Aorta (tissue), 5 donors: ENCODE measurements around the gene TSSK3. TPM values are rescaled to one million over a fixed set of nuclear protein-coding genes. Genes with fewer than 3 reads are reported as not detected.

Source experiments
- ATAC-seq: fragments of 200-7000 bp; cut with Tn5 transposase; one replicate; pipeline ENCODE4 v1.9.1; 2022; ENCODE audit warnings: moderate library complexity; ENCODE audit not compliant: low FRiP score
- DNase-seq, 2 donors: peaks; one replicate each; pipeline ENCODE4 v3.0.0-alpha.2; 2020
- H3K27ac ChIP-seq, 2 donors: one replicate each; pipeline ENCODE4 v1.5.1; 2013; ENCODE audit warnings: low read length in 2 of 2, mild to moderate bottlenecking in 2 of 2, moderate library complexity in 2 of 2, control low read depth in 1 of 2, inconsistent platforms in 1 of 2, low read depth in 1 of 2
- H3K27me3 ChIP-seq, 2 donors: one replicate each; pipeline ENCODE4 v1.6.1; 2013; ENCODE audit warnings: control low read depth in 1 of 2, low read length in 1 of 2, mild to moderate bottlenecking in 1 of 2, moderate library complexity in 1 of 2; ENCODE audit not compliant: insufficient read depth in 2 of 2, control insufficient read depth in 1 of 2
- H3K36me3 ChIP-seq, 2 donors: one replicate each; pipeline ENCODE4 v1.6.1; 2013; ENCODE audit warnings: control low read depth in 1 of 2, low read length in 1 of 2, mild to moderate bottlenecking in 1 of 2; ENCODE audit not compliant: insufficient read depth in 2 of 2, control insufficient read depth in 1 of 2
- H3K4me1 ChIP-seq, 2 donors: one replicate each; pipeline ENCODE4 v1.6.1; 2013; ENCODE audit warnings: low read length in 2 of 2, control low read depth in 1 of 2, mild to moderate bottlenecking in 1 of 2, moderate library complexity in 1 of 2; ENCODE audit not compliant: insufficient read depth in 2 of 2, control insufficient read depth in 1 of 2
- H3K4me3 ChIP-seq, 2 donors: one replicate each; pipeline ENCODE4 v1.5.1; 2013; ENCODE audit warnings: low read length in 2 of 2, control low read depth in 1 of 2, mild to moderate bottlenecking in 1 of 2
- H3K9me3 ChIP-seq: one replicate; pipeline ENCODE4 v1.6.1; 2013; ENCODE audit warnings: mild to moderate bottlenecking, low read length; ENCODE audit not compliant: control insufficient read depth
- WGBS, 2 donors: extraction: QIAGEN DNeasy Blood & Tissue Kit; methylation state at CpG; one replicate each; pipeline ENCODE4 v1.1.7; 2013; 5-methylcytosine and 5-hydroxymethylcytosine counted together
- intact Hi-C, 2 donors: fragments of 100-400 bp; cut with DNase I; formaldehyde crosslinking; loops; one replicate each; pipeline versions ENCODE4 v1.14.2 to v1.15.0; 2022
- polyA plus RNA-seq, 2 donors: library from polyadenylated mRNA; stranded (reverse); fragments of 200-250 nt; gene quantifications; one replicate each; pipeline ENCODE4 v1.2.3, GENCODE V29; 2013
- total RNA-seq, 2 donors: library from RNA; stranded (reverse); fragmentation: NEBNext Ultra II Directional; extraction: Animal tissue kit (Norgen Biotek cat#: 25700); gene quantifications; one replicate each; pipeline ENCODE4 v1.2.1, GENCODE V29; 2021
- donor health status: healthy with polysubstance abuse.
- donor health status: Bipolar disorder and iron deficiency.
- donor health status: DM: no; HTN: no; CAD: no.
- donor health status: DM: no; HTN: no; CAD: no.
- donor health status: DM: yes; HTN: yes; CAD: no.

Gene TSSK3
- total and polyA plus RNA-seq, 4 donors: 0.41 to 2.2 (median 1.7) TPM; not detected in 1

DNA sequence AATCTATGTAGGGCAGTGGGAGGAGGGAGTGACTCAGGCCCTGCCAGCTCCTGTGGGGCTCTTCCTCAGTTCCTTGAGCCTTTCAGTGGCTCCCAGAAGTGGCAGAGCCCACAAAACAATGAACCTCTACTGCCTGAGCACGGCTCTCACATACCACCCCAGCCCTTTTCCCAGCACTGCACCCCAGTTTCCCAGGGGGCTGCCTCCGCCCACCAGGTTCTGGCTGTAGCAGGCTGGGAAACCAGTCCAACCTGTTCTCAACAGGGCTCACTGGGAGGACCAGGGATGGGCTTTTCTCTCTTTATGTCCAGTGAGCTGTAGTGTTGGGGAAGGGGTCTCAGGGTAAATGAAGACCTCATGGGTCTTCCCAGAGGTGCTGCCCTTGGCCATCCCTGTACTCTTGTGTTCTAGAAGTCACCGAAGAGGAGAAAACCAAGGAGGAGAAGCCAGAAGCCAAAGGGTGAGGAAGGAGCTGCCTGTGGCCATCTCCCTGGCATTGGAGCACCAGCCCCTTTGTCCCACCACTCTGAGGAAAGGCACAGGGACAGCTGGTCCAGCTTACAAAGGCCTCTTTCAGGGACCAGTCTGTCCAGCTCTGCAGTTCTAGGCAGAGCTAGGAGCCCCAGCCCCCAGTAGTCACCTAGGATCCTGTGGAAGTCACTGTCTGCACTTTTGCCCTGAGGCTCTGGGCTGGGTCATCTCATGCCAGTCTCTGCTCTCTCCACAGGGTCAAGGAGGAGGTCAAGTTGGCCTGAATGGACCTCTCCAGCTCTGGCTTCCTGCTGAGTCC is 29.9 kb upstream of the TSSK3 start:
- WGBS, 2 donors: 79 to 83% methylated on average over 3 of the region's 3 CpGs
- Histone ChIP-seq H3K27ac (no peak overlapping the region), H3K36me3 (peaks cover 6 to 8% of the 10 kb centered on the region in 2 donors), H3K9me3 (no peaks in the 10 kb centered on the region), H3K4me3 (no peak overlapping the region), H3K4me1 (no peaks in the 10 kb centered on the region), H3K27me3 (no peaks in the 10 kb centered on the region)
- intact Hi-C loops: no loop called here
- no peak for ATAC-seq
- DNase-seq: no peak

DNA sequence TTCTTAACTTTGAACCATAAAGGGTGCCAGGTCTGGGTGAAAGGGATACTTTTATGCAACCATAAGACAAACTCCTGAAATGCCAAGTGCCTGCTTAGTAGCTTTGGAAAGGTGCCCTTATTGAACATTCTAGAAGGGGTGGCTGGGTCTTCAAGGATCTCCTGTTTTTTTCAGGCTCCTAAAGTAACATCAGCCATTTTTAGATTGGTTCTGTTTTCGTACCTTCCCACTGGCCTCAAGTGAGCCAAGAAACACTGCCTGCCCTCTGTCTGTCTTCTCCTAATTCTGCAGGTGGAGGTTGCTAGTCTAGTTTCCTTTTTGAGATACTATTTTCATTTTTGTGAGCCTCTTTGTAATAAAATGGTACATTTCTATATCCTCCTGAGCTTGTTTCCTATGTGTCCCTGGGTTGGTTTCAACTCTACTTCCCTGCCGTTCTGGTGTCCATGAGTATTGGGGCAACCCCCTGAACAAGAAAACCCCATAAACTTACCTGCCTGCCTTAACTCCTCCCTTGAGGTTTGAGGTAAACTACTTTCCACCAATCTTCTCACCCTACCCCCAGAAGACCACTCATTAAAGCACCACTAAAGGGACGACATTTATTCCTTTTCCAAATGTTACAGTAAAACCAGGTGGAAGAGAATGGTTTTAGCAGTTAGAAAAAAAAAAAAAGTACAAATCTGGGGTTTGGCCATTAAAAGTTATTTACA is 28.9 kb upstream of the TSSK3 start:
- intact Hi-C loops: no loop called here
- DNase-seq: no peak
- Histone ChIP-seq H3K27me3 (no peaks in the 10 kb centered on the region), H3K27ac (no peak overlapping the region), H3K9me3 (no peaks in the 10 kb centered on the region), H3K36me3 (peaks cover 0 to 7% of the 10 kb centered on the region in 2 donors), H3K4me3 (no peak overlapping the region), H3K4me1 (no peaks in the 10 kb centered on the region)
- 82 to 86% methylated on average over 3 of the region's 3 CpGs for WGBS, 2 donors
- ATAC-seq: no peak

DNA sequence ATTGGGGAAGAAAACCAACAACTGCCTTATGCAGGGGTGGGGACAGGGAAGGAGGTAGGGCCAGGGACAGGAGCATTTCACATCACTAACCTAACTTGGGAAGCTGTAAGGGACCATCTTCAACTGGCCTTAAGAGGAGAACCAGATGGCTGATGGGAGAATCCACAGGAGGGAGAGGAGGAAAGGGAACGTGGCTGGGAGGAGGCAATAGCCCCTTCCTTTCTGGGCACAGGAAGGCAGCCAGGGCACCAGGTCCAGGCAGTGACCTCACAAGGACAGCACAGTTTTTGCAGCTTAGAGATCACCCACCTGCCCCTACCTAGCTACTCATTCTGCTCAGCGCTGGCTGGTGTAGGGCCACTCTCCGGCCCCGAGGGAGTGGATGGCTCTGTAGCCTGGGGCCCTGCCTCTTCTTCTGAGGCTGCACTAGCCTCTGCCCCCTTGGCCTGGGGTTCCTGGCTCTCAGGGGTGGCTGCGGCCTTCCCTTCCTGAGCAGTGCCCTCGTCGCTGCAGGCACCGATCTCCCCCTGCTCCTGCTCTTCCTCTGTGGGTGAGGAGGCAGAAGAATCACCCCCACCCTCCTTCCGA is 28.0 kb upstream of the TSSK3 start:
- no peaks in the 10 kb centered on the region for H3K27me3 ChIP-seq
- no peak overlapping the region for H3K4me3 ChIP-seq
- ATAC-seq (no peak), DNase-seq (peak in 1 of 2 donors; percentile 40)
- no peaks in the 10 kb centered on the region for H3K9me3 ChIP-seq
- no peak overlapping the region for H3K27ac ChIP-seq
- intact Hi-C loops: no loop called here
- WGBS, 2 donors: 60 to 74% methylated on average over 9 of the region's 9 CpGs
- H3K36me3 ChIP-seq: peaks cover 0 to 5% of the 10 kb centered on the region in 2 donors
- H3K4me1 ChIP-seq: no peaks in the 10 kb centered on the region

DNA sequence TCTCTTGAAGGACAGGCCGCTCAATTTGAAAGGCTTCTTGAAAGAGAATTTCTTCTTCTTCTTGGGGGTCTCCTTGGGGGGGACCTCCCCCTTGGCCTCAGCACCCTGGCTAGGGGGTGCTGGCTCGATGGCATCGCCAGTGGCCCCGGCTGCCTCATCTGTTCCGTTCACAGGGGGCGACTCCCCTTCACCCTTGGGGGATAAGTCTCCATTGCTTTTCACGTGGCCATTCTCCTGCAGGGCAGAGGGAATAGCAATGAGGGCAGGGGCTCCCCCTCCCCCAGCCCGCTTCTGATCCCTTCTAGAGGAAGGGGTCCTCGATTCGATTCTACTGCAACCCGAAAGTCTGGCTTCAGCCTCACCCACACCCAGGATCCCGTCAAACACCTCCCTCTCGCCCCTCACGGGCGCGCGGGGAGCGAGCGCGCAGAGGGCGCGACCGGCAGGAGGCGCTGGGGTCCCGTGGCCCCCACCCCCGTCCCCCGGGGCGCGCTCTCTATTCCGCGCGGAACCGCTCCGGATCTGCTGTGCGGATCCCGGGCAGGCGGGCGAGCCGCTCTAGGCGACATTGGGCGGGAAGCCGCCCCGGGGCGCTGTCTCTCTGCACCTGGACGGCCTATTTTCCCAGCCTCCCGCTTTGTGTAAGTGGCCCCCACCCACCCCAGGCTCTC is 27.3 kb upstream of the TSSK3 start:
- intact Hi-C loops: no loop called here
- Histone ChIP-seq H3K4me3 (peak overlapping the region; percentile 43 to 55), H3K9me3 (no peaks in the 10 kb centered on the region), H3K4me1 (no peaks in the 10 kb centered on the region), H3K36me3 (peaks cover 0 to 5% of the 10 kb centered on the region in 2 donors), H3K27ac (no peak overlapping the region), H3K27me3 (no peaks in the 10 kb centered on the region)
- DNase-seq (peak; percentile 57 to 85), ATAC-seq (no peak)
- 6% methylated on average over 36 to 46 of the region's 46 CpGs for WGBS, 2 donors

DNA sequence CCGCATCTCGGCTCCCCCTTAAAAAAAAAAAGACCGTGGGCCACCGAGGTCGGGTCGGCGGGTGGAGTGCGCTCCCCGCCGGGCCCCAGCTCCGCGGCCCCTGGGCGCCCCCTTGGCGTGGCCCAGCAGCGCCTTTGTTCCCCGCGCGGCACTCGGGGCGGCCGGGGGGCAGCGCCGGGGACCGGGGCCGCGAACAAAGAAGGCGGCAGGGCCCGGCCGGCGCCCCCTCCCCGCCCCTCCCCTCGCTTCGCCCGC is 26.9 kb upstream of the TSSK3 start:
- ATAC-seq: no peak

DNA sequence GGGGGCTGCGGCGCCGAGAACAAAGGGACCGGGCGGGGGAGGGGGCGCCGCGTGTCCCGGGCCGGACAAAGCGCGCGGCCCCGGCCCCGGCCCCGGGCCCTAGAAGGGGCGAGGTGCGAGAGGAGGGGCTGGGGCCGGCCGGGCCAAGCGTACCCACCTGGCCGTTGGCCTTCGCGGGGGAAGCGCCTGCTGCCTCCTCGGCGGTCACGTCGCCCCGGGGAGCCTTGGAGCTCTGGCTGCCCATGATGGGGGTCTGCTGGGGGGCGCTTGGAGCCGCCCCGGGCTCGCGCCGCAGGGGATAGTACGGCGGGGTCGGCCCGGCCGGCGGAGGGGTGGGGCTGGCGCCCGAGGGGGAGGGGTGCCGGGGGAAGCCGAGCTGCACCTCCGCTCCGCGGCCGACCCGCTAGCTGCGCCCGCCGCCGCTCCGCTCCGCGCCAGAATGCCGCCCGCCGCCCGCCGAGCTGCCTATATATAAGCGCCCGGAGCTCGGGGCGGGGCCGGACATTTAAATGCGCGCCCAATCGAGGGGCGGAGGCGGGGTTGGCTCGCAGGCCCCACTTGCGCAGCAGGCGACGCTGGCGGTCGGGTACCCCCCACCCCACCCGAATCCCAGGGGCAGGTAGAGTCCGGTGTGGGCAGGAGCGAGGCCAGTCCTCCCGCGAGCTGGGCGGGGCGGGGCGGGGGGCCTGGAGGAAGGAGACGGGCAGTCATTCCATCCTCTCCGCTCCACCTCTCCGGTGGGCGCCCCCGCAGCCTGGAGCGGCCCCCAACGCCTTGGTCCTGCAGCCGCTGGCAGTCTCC is 26.3 kb upstream of the TSSK3 start, which contains the start of gene MARCKSL1:
TSS of gene MARCKSL1 (minus strand) at position 444 of the 801 bp plus-strand sequence. CDS start at position 244, 200 bp downstream.
- intact Hi-C loops: no loop called here
- peak; percentile 82 to 93 for DNase-seq
- peak; percentile 84 for ATAC-seq
- Histone ChIP-seq H3K4me1 (no peaks in the 10 kb centered on the region), H3K36me3 (peaks cover 0 to 5% of the 10 kb centered on the region in 2 donors), H3K27ac (no peak within 1 kb of the TSS), H3K9me3 (no peaks in the 10 kb centered on the region), H3K27me3 (no peaks in the 10 kb centered on the region), H3K4me3 (peak within 1 kb of the TSS; percentile 43 to 55)
- WGBS, 2 donors: 1% methylated on average over 39 to 95 of the region's 95 CpGs

More for the DNA sequence above, 26.9 kb upstream of the TSSK3 start:
- peak overlapping the region; percentile 43 to 55 for H3K4me3 ChIP-seq
- DNase-seq: no peak
- intact Hi-C loops: no loop called here
- H3K9me3 ChIP-seq: no peaks in the 10 kb centered on the region
- no peaks in the 10 kb centered on the region for H3K27me3 ChIP-seq
- no peaks in the 10 kb centered on the region for H3K4me1 ChIP-seq
- 0% methylated on average over 24 to 34 of the region's 34 CpGs for WGBS, 2 donors
- H3K36me3 ChIP-seq: peaks cover 0 to 5% of the 10 kb centered on the region in 2 donors
- no peak overlapping the region for H3K27ac ChIP-seq

DNA sequence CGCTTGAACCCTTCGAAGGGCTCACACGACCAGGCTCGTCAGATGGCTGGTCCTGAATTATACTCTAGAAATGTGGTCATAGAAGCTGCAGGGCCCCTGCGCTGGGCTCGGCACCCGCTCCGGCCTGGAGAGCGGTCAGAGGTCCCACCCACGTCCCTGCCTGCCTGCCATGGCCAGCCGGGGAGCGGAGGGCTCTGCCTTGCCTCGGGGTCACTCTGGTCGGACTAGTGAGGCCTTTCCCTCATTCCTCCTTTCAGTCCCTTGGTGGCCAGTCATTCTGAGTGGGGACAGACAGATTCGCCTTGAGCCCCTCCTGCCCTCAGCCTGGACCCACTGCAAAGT is 25.8 kb upstream of the TSSK3 start:
- no peaks in the 10 kb centered on the region for H3K9me3 ChIP-seq
- H3K27me3 ChIP-seq: no peaks in the 10 kb centered on the region
- no peak overlapping the region for H3K27ac ChIP-seq
- peaks cover 0 to 5% of the 10 kb centered on the region in 2 donors for H3K36me3 ChIP-seq
- no peak overlapping the region for H3K4me3 ChIP-seq
- intact Hi-C loops: no loop called here
- ATAC-seq (peak; percentile 23), DNase-seq (peak in 1 of 2 donors; percentile 51)
- no peaks in the 10 kb centered on the region for H3K4me1 ChIP-seq
- 32 to 39% methylated on average over 15 of the region's 15 CpGs for WGBS, 2 donors
